ENCODE results near the gene TENM4.

TENM4 gene

DNA sequence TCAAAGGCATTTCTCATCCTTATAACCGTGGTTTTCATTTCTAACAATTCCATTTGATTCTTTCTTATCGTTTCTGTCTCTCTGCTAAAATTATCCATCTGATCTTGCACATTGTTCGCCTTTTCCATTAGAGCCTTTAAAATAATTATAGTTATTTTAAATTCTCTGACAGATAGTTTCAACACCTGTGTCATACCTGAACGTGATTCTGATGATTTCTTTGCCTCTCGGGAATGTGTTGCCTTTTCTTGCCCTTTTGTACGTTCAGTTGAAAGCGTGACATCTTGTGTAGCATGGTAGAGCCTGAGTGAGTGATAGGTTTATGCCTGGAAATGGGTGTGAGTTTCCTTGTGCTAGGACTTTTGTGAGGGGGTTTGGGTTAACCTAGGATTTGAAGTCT is 744.7 kb downstream of the TENM4 start:
- DNase-seq, result no peak
- TF ChIP-seq CTCF (IDR thresholded peaks at IDR 0.05; ENCODE audit: low read depth, low read length, missing control alignments), result no peak
- no peak overlapping the region for H3K27ac ChIP-seq
- no peaks in the 10 kb centered on the region for H3K36me3 ChIP-seq (replicated peaks)
- no peaks in the 10 kb centered on the region for H3K27me3 ChIP-seq (replicated peaks)
- no peak overlapping the region for H3K4me3 ChIP-seq (ENCODE audit: low read depth, low read length)
- in situ Hi-C loops (cut with HindIII; ENCODE audit: low pct_ligation_motif_present, low sequenced_read_pairs), result no loop called here

DNA sequence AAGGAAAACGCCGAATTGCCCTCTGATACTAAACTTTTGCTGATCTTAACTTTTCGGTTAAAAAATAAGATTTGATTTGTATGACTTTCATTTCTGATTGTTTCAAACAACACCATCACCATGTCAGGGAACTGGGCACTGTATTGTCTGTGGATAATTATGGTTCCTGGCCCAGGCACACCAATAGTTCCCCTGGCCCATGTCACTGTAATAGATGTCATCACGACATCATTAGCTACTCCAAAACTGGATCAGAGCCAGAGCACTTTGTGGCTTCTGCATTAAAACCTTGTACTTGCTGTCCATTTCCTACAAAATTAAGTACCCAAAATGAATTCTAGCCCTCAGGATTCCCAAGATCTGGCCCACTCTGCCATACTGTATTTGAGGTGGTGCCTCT is 746.7 kb downstream of the TENM4 start:
- Histone ChIP-seq H3K36me3 (replicated peaks) (no peaks in the 10 kb centered on the region), H3K27ac (no peak overlapping the region), H3K4me3 (ENCODE audit: low read depth, low read length) (no peak overlapping the region), H3K27me3 (replicated peaks) (no peaks in the 10 kb centered on the region)
- in situ Hi-C loops (cut with HindIII; ENCODE audit: low pct_ligation_motif_present, low sequenced_read_pairs), result no loop called here
- no peak for DNase-seq
- no peak for TF ChIP-seq CTCF (IDR thresholded peaks at IDR 0.05; ENCODE audit: low read depth, low read length, missing control alignments)

DNA sequence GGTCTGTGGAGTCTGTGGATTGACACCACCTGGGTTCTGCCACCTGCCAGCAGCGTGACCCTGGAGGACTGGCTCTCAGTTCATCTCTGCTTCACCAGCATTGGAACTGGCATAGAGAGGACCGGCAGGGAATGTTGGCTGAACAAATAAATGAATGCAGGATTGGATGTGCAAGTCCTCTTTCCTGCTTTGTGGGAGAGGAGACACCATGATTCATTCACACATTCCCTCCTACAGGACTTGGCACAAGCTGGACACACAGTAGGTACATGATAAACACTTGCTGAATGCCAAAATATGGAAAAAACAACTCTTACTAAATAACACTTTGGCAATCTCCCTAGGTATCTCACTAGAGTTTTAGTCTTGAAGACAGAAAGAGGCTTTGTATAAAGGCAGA is 749.6 kb downstream of the TENM4 start:
- no peak for DNase-seq
- no peak overlapping the region for H3K27ac ChIP-seq
- H3K27me3 ChIP-seq (replicated peaks), result no peaks in the 10 kb centered on the region
- H3K4me3 ChIP-seq (ENCODE audit: low read depth, low read length), result no peak overlapping the region
- no peaks in the 10 kb centered on the region for H3K36me3 ChIP-seq (replicated peaks)
- TF ChIP-seq CTCF (IDR thresholded peaks at IDR 0.05; ENCODE audit: low read depth, low read length, missing control alignments), result no peak
- in situ Hi-C loops (cut with HindIII; ENCODE audit: low pct_ligation_motif_present, low sequenced_read_pairs), result no loop called here

DNA sequence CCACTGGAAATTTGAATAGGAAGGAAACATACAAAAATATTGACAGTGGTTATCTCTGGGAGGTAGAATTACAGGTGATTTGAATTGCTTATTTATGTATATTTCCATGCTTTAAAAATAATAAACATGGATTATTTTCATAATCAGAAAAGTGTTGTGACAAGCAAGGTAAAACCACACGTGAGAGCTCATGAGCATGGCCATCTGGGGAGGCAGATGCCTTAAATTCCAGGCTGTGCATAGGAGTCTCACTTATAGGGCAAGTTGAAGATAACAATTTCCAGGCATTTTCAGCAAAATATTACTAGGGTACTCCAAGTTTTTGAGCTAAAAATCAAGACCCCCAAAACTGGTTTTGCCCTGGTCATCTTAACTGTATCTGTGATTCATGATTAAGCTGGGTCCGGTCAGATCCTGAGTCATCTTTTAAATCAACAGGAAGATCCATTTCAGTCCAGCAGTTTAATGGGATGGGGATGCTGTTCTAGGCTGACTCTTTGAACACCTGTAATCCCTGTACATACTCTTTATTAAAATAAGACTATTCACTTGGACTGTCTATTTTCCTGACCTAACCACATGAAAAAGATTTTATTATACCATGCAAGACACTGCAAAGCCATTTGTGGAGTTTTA is 750.4 kb downstream of the TENM4 start:
- H3K27me3 ChIP-seq (replicated peaks), result no peaks in the 10 kb centered on the region
- in situ Hi-C loops (cut with HindIII; ENCODE audit: low pct_ligation_motif_present, low sequenced_read_pairs), result no loop called here
- no peak for TF ChIP-seq CTCF (IDR thresholded peaks at IDR 0.05; ENCODE audit: low read depth, low read length, missing control alignments)
- no peak for DNase-seq
- no peak overlapping the region for H3K27ac ChIP-seq
- H3K4me3 ChIP-seq (ENCODE audit: low read depth, low read length), result no peak overlapping the region
- H3K36me3 ChIP-seq (replicated peaks), result no peaks in the 10 kb centered on the region

DNA sequence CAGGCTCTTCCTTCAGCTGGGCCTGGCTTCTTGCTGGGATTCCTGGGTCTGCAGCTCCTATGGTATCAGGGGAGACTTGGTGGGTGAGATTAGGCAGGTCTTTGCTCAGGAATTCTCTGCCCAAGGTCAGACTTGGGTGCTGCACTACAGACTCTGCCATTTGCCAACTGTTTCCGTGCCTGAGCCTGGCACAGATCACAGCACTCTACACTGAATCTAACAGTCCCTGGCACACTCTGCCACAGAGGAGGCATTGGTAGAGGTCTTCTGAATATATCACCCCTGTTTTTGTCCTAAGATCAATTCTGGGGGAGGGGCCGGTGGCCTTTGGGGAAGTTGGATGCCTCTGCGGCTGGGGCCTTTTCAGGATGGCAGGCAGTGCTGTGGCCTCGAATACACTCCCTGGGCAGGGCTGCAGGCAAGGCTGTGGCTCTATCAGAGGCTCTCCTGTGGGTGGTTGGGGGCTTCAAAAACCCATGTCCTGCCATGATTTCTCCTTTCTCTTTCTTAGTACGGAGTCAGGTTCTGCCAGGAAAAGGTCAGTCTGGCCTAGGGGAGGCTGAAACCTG is 751.2 kb downstream of the TENM4 start:
- no peaks in the 10 kb centered on the region for H3K27me3 ChIP-seq (replicated peaks)
- H3K36me3 ChIP-seq (replicated peaks), result no peaks in the 10 kb centered on the region
- DNase-seq, result no peak
- TF ChIP-seq CTCF (IDR thresholded peaks at IDR 0.05; ENCODE audit: low read depth, low read length, missing control alignments), result no peak
- no peak overlapping the region for H3K27ac ChIP-seq
- in situ Hi-C loops (cut with HindIII; ENCODE audit: low pct_ligation_motif_present, low sequenced_read_pairs), result no loop called here
- no peak overlapping the region for H3K4me3 ChIP-seq (ENCODE audit: low read depth, low read length)

- in situ Hi-C loops (cut with HindIII; ENCODE audit: low pct_ligation_motif_present, low sequenced_read_pairs), result no loop called here
Measured at GRCh38 chr11:78689101-78689500, 751.7 kb downstream of the TENM4 start.

More at GRCh38 chr11:78689101-78689500, 751.7 kb downstream of the TENM4 start:
- no peak for TF ChIP-seq CTCF (IDR thresholded peaks at IDR 0.05; ENCODE audit: low read depth, low read length, missing control alignments)
- Histone ChIP-seq H3K36me3 (replicated peaks) (no peaks in the 10 kb centered on the region), H3K27ac (no peak overlapping the region), H3K27me3 (replicated peaks) (no peaks in the 10 kb centered on the region), H3K4me3 (ENCODE audit: low read depth, low read length) (no peak overlapping the region)
- DNase-seq, result no peak

Data from brain microvascular endothelial cell (primary cell).